Activated naive CD8-positive, alpha-beta T cell (primary cell): ENCODE data around the gene SREBF1.

Experiments used
- H3K27ac Mint-ChIP-seq: one replicate; pipeline ENCODE4 v1.8.0; 2021; ENCODE audit warnings: mixed read lengths
- H3K27me3 Mint-ChIP-seq: one replicate; pipeline ENCODE4 v1.8.0; 2021; ENCODE audit warnings: mixed read lengths
- H3K36me3 Mint-ChIP-seq: one replicate; pipeline ENCODE4 v1.8.0; 2021; ENCODE audit warnings: mixed read lengths
- H3K4me1 Mint-ChIP-seq: one replicate; pipeline ENCODE4 v1.8.0; 2021; ENCODE audit warnings: low read depth, mixed read lengths
- H3K4me3 Mint-ChIP-seq: one replicate; pipeline ENCODE4 v1.8.0; 2021; ENCODE audit warnings: mild to moderate bottlenecking, mixed read lengths
- H3K9me3 Mint-ChIP-seq: one replicate; pipeline ENCODE4 v1.8.0; 2021; ENCODE audit warnings: low read depth, mixed read lengths

Gene SREBF1

GRCh38 chr17:17795946-17796786 is 40.6 kb downstream of the SREBF1 start:
- Mint-ChIP-seq H3K36me3 (no peaks in the 10 kb centered on the region), H3K4me1 (peaks cover 20% of the 10 kb centered on the region), H3K27me3 (no peaks in the 10 kb centered on the region), H3K27ac (no peak overlapping the region), H3K4me3 (no peak overlapping the region), H3K9me3 (no peaks in the 10 kb centered on the region)

GRCh38 chr17:17795296-17795695 is 41.5 kb downstream of the SREBF1 start:
- Mint-ChIP-seq H3K27me3 (no peaks in the 10 kb centered on the region), H3K4me3 (no peak overlapping the region), H3K36me3 (no peaks in the 10 kb centered on the region), H3K9me3 (no peaks in the 10 kb centered on the region), H3K4me1 (peaks cover 20% of the 10 kb centered on the region), H3K27ac (no peak overlapping the region)

- Mint-ChIP-seq H3K4me3 (no peak overlapping the region), H3K4me1 (peaks cover 20% of the 10 kb centered on the region), H3K27ac (no peak overlapping the region), H3K36me3 (no peaks in the 10 kb centered on the region), H3K27me3 (no peaks in the 10 kb centered on the region), H3K9me3 (no peaks in the 10 kb centered on the region)
Observed at GRCh38 chr17:17794382-17794781, 42.4 kb downstream of the SREBF1 start.

GRCh38 chr17:17793378-17794214 is 43.2 kb downstream of the SREBF1 start:
- Mint-ChIP-seq H3K4me3 (peak overlapping the region; percentile 35), H3K9me3 (no peaks in the 10 kb centered on the region), H3K27ac (peak overlapping the region; percentile 70), H3K27me3 (no peaks in the 10 kb centered on the region), H3K4me1 (peaks cover 20% of the 10 kb centered on the region), H3K36me3 (no peaks in the 10 kb centered on the region)

GRCh38 chr17:17792551-17793377 is 44.0 kb downstream of the SREBF1 start:
- H3K4me3 Mint-ChIP-seq: peak overlapping the region; percentile 70
- no peak overlapping the region for H3K27ac Mint-ChIP-seq
- H3K4me1 Mint-ChIP-seq: peaks cover 20% of the 10 kb centered on the region
- no peaks in the 10 kb centered on the region for H3K36me3 Mint-ChIP-seq
- H3K27me3 Mint-ChIP-seq: no peaks in the 10 kb centered on the region
- H3K9me3 Mint-ChIP-seq: no peaks in the 10 kb centered on the region

GRCh38 chr17:17792037-17792550 is 44.7 kb downstream of the SREBF1 start:
- Mint-ChIP-seq H3K4me1 (peaks cover 20% of the 10 kb centered on the region), H3K9me3 (no peaks in the 10 kb centered on the region), H3K27ac (no peak overlapping the region), H3K36me3 (no peaks in the 10 kb centered on the region), H3K4me3 (peak overlapping the region; percentile 64), H3K27me3 (no peaks in the 10 kb centered on the region)

- H3K27me3 Mint-ChIP-seq: no peaks in the 10 kb centered on the region
- no peaks in the 10 kb centered on the region for H3K36me3 Mint-ChIP-seq
- H3K9me3 Mint-ChIP-seq: no peaks in the 10 kb centered on the region
- H3K4me1 Mint-ChIP-seq: peaks cover 24% of the 10 kb centered on the region
- H3K27ac Mint-ChIP-seq: no peak overlapping the region
- no peak overlapping the region for H3K4me3 Mint-ChIP-seq
Observed at GRCh38 chr17:17790637-17791464, 45.9 kb downstream of the SREBF1 start.

- Mint-ChIP-seq H3K4me3 (no peak overlapping the region), H3K36me3 (no peaks in the 10 kb centered on the region), H3K9me3 (no peaks in the 10 kb centered on the region), H3K4me1 (peaks cover 29% of the 10 kb centered on the region), H3K27ac (no peak overlapping the region), H3K27me3 (no peaks in the 10 kb centered on the region)
Observed at GRCh38 chr17:17789828-17790636, 46.8 kb downstream of the SREBF1 start.

- peaks cover 35% of the 10 kb centered on the region for H3K4me1 Mint-ChIP-seq
- H3K27ac Mint-ChIP-seq: no peak overlapping the region
- no peak overlapping the region for H3K4me3 Mint-ChIP-seq
Observed at GRCh38 chr17:17789410-17789809, 47.4 kb downstream of the SREBF1 start.

GRCh38 chr17:17788967-17789366 is 47.8 kb downstream of the SREBF1 start:
- H3K9me3 Mint-ChIP-seq: no peaks in the 10 kb centered on the region
- peaks cover 36% of the 10 kb centered on the region for H3K4me1 Mint-ChIP-seq
- H3K27me3 Mint-ChIP-seq: no peaks in the 10 kb centered on the region
- H3K36me3 Mint-ChIP-seq: no peaks in the 10 kb centered on the region
- no peak overlapping the region for H3K4me3 Mint-ChIP-seq
- H3K27ac Mint-ChIP-seq: no peak overlapping the region

More at GRCh38 chr17:17789410-17789809, 47.4 kb downstream of the SREBF1 start:
- H3K9me3 Mint-ChIP-seq: no peaks in the 10 kb centered on the region
- H3K27me3 Mint-ChIP-seq: no peaks in the 10 kb centered on the region
- H3K36me3 Mint-ChIP-seq: no peaks in the 10 kb centered on the region

GRCh38 chr17:17787568-17787967 is 49.2 kb downstream of the SREBF1 start:
- H3K4me3 Mint-ChIP-seq: no peak overlapping the region
- H3K4me1 Mint-ChIP-seq: peaks cover 28% of the 10 kb centered on the region
- no peak overlapping the region for H3K27ac Mint-ChIP-seq
- H3K27me3 Mint-ChIP-seq: no peaks in the 10 kb centered on the region
- no peaks in the 10 kb centered on the region for H3K36me3 Mint-ChIP-seq
- H3K9me3 Mint-ChIP-seq: no peaks in the 10 kb centered on the region

GRCh38 chr17:17786998-17787397 is 49.8 kb downstream of the SREBF1 start:
- Mint-ChIP-seq H3K9me3 (no peaks in the 10 kb centered on the region), H3K4me3 (no peak overlapping the region), H3K27me3 (no peaks in the 10 kb centered on the region), H3K4me1 (peaks cover 23% of the 10 kb centered on the region), H3K36me3 (no peaks in the 10 kb centered on the region), H3K27ac (no peak overlapping the region)

- peak overlapping the region; percentile 43 for H3K27ac Mint-ChIP-seq
- peak overlapping the region; percentile 61 for H3K4me3 Mint-ChIP-seq
- H3K9me3 Mint-ChIP-seq: no peaks in the 10 kb centered on the region
- peaks cover 26% of the 10 kb centered on the region for H3K4me1 Mint-ChIP-seq
- no peaks in the 10 kb centered on the region for H3K36me3 Mint-ChIP-seq
- no peaks in the 10 kb centered on the region for H3K27me3 Mint-ChIP-seq
Observed at GRCh38 chr17:17785407-17785806, 51.4 kb downstream of the SREBF1 start.
